H4 (cell line): ENCODE measurements around the gene ADCYAP1R1. TPM values are rescaled to one million over a fixed set of nuclear protein-coding genes. Genes with fewer than 3 reads are reported as not detected.
"Not testable (repeated sequence)": the region's sequence is repeated elsewhere in the genome, so short reads cannot be mapped to it uniquely, and the experiment has no call there.

ENCODE experiments used
- DNase-seq: peaks from one replicate; pipeline ENCODE4 v3.0.0-alpha.2; 2015; ENCODE audit warnings: low spot score
- total RNA-seq: library from RNA; depleted of rRNA; stranded (reverse); fragments of >200 nt; shearing (Covaris generic); gene quantifications from 2 replicates; pipeline ENCODE4 v1.2.3, GENCODE V29; 2014; rRNA removed

The ADCYAP1R1 gene
- total RNA-seq, 1 experiment from 2014 or later: 0.17 TPM

DNA sequence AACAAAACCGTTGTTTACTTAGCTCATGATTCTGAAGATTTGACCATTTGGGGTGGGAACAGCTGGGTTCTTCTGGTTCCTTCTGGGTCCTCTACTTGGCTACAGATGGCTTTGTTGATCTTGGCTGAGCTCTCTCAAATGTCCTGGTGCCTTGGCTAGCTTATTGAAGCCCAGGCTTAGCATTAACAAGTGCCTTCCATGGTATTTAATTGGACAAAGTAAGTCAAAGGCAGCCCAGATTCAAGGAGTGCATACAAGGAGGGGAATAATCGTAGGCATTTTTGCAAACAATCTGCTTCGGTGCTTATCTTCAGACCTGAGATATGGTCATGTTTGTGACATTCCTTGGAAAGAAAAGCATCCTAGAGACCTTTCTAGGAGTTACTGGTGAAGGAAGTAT is 81.4 kb downstream of the ADCYAP1R1 start:
- no peak for DNase-seq

DNA sequence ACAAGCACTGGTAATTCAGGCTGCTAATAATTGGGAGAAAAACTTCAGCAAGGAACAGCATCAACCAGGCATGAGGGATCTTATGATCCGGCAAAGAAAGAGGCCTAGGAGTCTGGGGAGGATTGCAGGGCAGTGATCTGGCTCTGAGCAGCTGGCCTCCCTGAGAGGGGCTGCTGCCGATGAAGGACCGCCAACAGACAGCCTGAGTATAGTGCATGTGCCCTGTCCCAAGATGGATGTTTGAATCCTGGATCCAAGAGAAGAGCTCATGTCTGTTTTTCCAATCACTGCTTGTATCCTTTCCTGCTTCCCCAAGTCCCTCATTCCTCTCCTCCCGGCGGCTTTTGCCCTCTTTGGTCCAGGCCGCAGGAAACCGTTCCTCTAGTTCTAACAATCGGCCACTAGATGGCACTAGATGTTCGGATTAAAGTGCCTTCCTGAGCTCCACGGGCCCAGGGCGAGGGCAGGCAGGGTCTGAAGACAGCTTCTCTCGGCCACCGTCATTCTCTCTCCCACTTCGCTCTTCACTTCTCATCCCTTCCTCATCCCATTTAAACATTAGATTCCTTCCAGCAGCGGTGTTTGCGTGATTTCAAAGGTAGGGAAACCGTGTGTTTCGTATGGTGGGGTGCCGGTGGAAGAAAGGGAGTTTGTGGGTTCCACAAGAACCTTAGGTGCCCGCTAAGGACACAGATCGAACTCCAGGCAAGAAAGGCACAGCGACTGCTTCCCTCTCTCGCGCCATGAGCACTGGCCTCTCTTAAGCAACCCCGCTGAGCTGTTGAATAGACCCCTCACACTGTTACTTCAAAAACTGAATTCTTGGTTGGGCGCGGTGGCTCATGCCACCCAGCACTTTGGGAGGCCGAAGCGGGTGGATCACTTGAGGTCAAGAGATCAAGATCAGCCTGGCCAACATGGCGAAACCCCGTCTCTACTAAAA is 82.4 kb downstream of the ADCYAP1R1 start:
- DNase-seq: peak; percentile 92

DNA sequence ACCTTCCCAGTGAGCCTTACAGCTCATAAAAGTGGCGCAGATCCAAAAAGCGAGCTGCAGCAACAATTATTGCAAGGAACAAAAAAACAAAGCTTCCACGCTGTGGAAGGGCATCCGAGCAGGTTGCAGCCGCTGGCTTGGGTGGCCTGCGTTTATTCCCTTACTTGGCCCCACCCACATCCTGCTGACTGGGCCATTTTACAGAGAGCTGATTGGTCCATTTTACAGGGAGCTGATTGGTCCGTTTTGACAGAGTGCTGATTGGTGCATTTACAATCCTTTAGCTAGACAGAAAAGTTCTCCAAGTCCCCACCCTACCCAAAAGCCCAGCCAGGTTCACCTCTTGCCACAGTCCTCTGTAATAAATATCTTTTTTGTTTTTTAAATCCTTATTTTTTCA is 85.1 kb downstream of the ADCYAP1R1 start:
- no peak for DNase-seq

DNA sequence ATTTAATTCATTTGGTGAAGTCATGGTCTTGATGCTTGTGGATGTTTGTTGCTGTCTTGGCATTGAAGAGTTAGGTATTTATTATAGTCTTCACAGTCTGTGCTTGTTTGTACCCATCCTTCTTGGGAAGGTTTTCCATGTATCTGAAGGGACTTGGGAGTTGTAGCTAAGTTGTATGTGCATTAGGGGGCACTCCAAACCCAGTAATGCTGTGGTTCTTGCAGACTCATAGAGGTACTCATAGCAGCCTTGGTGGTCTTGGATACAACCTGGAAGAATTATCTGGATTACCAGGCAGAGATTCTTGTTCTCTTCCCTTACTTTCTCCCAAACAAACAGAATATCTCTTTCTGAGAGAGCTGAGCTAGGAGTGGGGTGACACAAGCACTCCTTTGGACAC is 93.2 kb downstream of the ADCYAP1R1 start:
- DNase-seq: no peak

- DNase-seq: no peak
Observed at GRCh38 chr7:31146030-31146429, 93.9 kb downstream of the ADCYAP1R1 start.

DNA sequence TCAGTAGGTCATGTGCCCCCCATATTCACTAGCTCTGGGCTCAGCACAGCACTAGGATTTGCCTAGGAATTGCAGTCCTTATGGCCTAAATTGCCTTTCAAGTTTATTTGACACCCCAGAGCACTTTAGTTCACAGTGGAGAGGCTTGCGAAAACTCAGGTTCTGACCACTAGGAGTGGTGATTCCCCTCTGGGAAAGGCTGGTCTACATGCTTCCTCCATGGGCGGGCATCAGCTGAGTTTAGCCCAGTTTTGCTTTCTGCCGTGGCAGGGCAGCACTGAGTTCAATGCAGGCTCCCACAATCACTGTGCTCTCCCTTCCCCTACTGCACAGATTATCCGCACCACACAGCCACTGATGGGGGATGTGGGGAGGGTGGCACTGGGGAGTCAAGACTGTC is 94.4 kb downstream of the ADCYAP1R1 start:
- DNase-seq: no peak

DNA sequence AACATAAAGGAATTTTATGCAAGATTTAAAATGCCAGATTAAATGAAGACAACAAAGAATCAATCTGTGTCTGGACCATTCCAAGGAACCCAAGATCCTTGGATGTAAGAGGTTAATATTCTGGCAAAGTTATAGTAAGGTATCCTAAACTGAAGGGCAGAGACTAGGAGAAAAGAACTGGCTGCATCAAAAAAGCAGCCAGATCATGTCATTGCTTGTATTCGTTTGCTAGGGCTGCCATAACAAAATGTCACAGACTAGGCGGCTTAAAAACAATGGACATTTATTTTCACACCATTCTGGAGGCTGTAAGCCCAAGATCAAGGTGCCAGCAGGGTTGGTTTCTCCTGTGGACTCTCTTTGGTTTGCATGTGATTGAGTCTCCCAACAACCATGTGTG is 99.7 kb downstream of the ADCYAP1R1 start:
- no peak for DNase-seq

DNA sequence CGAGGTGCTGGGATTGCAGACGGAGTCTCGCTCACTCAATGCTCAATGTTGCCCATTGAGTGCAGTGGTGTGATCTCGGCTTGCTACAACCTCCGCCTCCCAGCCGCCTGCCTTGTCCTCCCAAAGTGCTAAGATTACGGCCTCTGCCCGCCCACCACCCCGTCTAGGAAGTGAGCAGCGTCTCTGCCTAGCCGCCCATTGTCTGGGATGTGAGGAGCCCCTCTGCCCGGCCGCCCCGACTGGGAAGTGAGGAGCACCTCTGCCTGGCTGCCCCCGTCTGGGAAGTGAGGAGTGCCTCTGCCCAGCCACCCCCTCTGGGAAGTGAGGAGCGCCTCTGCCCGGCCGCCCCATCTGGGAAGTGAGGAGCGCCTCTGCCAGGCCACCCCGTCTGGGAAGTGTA is 101.2 kb downstream of the ADCYAP1R1 start:
- not testable (repeated sequence) for DNase-seq

- no peak for DNase-seq
Observed at GRCh38 chr7:31160941-31161340, 108.8 kb downstream of the ADCYAP1R1 start.

Other genes with a start within 250 kb of the ADCYAP1R1 start
- 1.4 and 1.7 TPM in 2 replicates for gene AQP1, start 140.5 kb upstream of the ADCYAP1R1 start, total RNA-seq
- not detected in 2 replicates for gene GHRHR, start 88.4 kb upstream of the ADCYAP1R1 start, total RNA-seq